Heart left ventricle (tissue), 16 donors: ENCODE data around the gene KIAA2012. TPM values are rescaled to one million over a fixed set of nuclear protein-coding genes. Genes with fewer than 3 reads are reported as not detected.

Experiments used
- ATAC-seq, 4 donors: fragments of 200-7000 bp; cut with Tn5 transposase; one replicate each; pipeline ENCODE4 v1.9.1; 2020 to 2022; ENCODE audit warnings: moderate library complexity in 4 of 4, mild to moderate bottlenecking in 3 of 4, moderate number of reproducible peaks in 1 of 4
- DNase-seq, 5 donors: peaks; one replicate each; pipeline ENCODE4 v3.0.0-alpha.2; 2020
- H3K27ac ChIP-seq, 12 donors: fragments of 200-600 bp; sonication (generic) in 4 of 12; one replicate each; pipeline versions ENCODE4 v1.5.0 to v1.8.0; 2016 to 2022; ENCODE audit warnings: mild to moderate bottlenecking in 2 of 12
- H3K27me3 ChIP-seq, 9 donors: fragments of 200-600 bp; sonication (generic) in 2 of 9; one replicate each; pipeline versions ENCODE4 v1.5.1 to v1.8.0; 2016 to 2022; ENCODE audit warnings: mild to moderate bottlenecking in 3 of 9
- H3K36me3 ChIP-seq, 9 donors: fragments of 200-600 bp; sonication (generic) in 2 of 9; one replicate each; pipeline versions ENCODE4 v1.5.0 to v1.8.0; 2018 to 2022; ENCODE audit warnings: mild to moderate bottlenecking in 2 of 9
- H3K4me1 ChIP-seq, 12 donors: fragments of 200-600 bp; sonication (generic) in 4 of 12; one replicate each; pipeline versions ENCODE4 v1.5.0 to v1.8.0; 2016 to 2022; ENCODE audit warnings: mild to moderate bottlenecking in 3 of 12
- H3K4me3 ChIP-seq, 12 donors: fragments of 200-600 bp; sonication (generic) in 4 of 12; one replicate each; pipeline versions ENCODE4 v1.5.0 to v1.8.0; 2017 to 2022; ENCODE audit warnings: mild to moderate bottlenecking in 9 of 12, moderate library complexity in 4 of 12
- H3K9me3 ChIP-seq, 12 donors: fragments of 200-600 bp; sonication (generic) in 4 of 12; one replicate each; pipeline versions ENCODE4 v1.5.0 to v1.8.0; 2016 to 2022; ENCODE audit warnings: mild to moderate bottlenecking in 1 of 12
- POLR2A ChIP-seq, 2 donors: fragments of 450-650 bp; IDR thresholded peaks; one replicate each; pipeline ENCODE4 v1.6.1; 2017; ENCODE audit warnings: antibody characterized with exemption in 2 of 2, mild to moderate bottlenecking in 2 of 2, moderate library complexity in 2 of 2
- WGBS, 4 donors: extraction: QIAGEN DNeasy Blood & Tissue Kit in 2 of 4; methylation state at CpG; one replicate each; pipeline versions ENCODE4 v1.1.5 to v1.1.7; 2013 to 2018; 5-methylcytosine and 5-hydroxymethylcytosine counted together
- intact Hi-C, 10 donors: fragments of 100-400 bp; cut with DNase I; formaldehyde crosslinking; loops; one replicate each; pipeline versions ENCODE4 v1.11.1 to v1.14.2; 2022
- polyA plus RNA-seq, 2 donors: library from polyadenylated mRNA; stranded (reverse); fragments of 200-250 nt; gene quantifications; one replicate each; pipeline ENCODE4 v1.2.3, GENCODE V29; 2013
- total RNA-seq, 9 donors: library from RNA; depleted of rRNA in 2 of 9; stranded (reverse); fragments of >200 nt in 2 of 9; fragmentation: NEBNext Ultra II Directional in 3 of 9; extraction: Animal tissue kit (Norgen Biotek cat#: 25700) in 3 of 9; gene quantifications; one replicate each; pipeline versions ENCODE4 v1.1.0 to v1.2.4, GENCODE V29; 2016 to 2023
- TF ChIP-seq, protein P1 (sequence below), 12 donors: fragments of 200-600 bp; sonication (generic) in 4 of 12; IDR thresholded peaks; one replicate each; pipeline versions ENCODE4 v1.5.0 to v1.8.0; 2018 to 2022; ENCODE audit warnings: antibody characterized with exemption in 12 of 12, mild to moderate bottlenecking in 5 of 12
- donor health status: ischemic (EF 13 %, LVEDD 7.1; RV severe dilation, severe dysfunction).
- donor health status: healthy with polysubstance abuse.
- donor health status: DM: no; HTN: yes; CAD: no.
- donor health status: DM: no; HTN: no; CAD: no.
- donor health status: ischemic (EF 25% LVEDD 6.9; RV normal size, moderate dysfunction).
- donor health status: ischemic (EF 25% LVEDD 5.7; RV mildly dilated, moderate dysfunction).
- donor health status: healthy.
- donor health status: DM: yes; HTN: yes; CAD: no.
- donor health status: ischemic (EF 35%, LVEDD 5.7; RV mildly dilated, moderate dysfunction).
- donor health status: nonischemic (EF 11% LVEDD 7.7; RV severe dilation, severe dysfunction).
- donor health status: DM: yes; HTN: yes; CAD: no.
- donor health status: PGD.
- donor health status: ischemic (EF 29% LVEDD 5.4; RV normal size, mild dysfunction).
- donor health status: nonischemic (EF 23%, LVEDD 6.1; RV moderate dilation, normal function).

Gene KIAA2012
- total and polyA plus RNA-seq, 11 donors, result 0.08 TPM; not detected in 10

DNA sequence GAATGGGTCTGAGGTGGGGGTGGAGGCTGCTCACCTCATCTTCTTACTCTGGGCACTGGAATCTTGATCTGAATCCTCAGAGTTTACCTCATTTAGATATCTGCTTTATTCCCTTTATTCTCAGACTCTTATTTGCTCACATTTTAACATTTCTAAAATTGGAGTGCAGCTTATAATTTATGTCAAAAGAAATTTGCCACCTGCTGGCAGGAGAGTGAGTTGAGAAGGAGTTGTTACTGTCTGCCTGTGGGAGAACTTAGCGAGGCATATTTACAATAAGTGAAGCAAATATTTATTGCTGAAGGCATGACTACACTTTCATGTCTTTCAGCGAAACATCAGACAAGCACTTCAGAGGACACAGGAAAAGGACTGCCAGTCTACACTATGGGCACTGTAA lies 16.4 kb upstream of the KIAA2012 start:
- Histone ChIP-seq H3K36me3 (no peaks in the 10 kb centered on the region), H3K27ac (no peak overlapping the region), H3K4me1 (peaks cover 0 to 10% (median 0%) of the 10 kb centered on the region in 12 donors), H3K27me3 (peaks cover 0 to 13% (median 0%) of the 10 kb centered on the region in 9 donors), H3K4me3 (no peak overlapping the region), H3K9me3 (no peaks in the 10 kb centered on the region)
- ATAC-seq (no peak), DNase-seq (no peak)
- intact Hi-C loops, result loop anchor here in 4 of 10 donors (5.0 to 10.0 kb wide), 3 partner anchors 192 to 259 kb away; no protein-coding TSS in a partner anchor
- WGBS, 4 donors, result 52 to 66% (median 60%) methylated on average over 2 of the region's 2 CpGs
- TF ChIP-seq, protein P1, sequence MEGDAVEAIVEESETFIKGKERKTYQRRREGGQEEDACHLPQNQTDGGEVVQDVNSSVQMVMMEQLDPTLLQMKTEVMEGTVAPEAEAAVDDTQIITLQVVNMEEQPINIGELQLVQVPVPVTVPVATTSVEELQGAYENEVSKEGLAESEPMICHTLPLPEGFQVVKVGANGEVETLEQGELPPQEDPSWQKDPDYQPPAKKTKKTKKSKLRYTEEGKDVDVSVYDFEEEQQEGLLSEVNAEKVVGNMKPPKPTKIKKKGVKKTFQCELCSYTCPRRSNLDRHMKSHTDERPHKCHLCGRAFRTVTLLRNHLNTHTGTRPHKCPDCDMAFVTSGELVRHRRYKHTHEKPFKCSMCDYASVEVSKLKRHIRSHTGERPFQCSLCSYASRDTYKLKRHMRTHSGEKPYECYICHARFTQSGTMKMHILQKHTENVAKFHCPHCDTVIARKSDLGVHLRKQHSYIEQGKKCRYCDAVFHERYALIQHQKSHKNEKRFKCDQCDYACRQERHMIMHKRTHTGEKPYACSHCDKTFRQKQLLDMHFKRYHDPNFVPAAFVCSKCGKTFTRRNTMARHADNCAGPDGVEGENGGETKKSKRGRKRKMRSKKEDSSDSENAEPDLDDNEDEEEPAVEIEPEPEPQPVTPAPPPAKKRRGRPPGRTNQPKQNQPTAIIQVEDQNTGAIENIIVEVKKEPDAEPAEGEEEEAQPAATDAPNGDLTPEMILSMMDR (IDR thresholded peaks at IDR 0.05), result peak in 8 of 12 donors; percentile 11 to 39 (median 28)
- TF ChIP-seq POLR2A (IDR thresholded peaks at IDR 0.05), result no peak

DNA sequence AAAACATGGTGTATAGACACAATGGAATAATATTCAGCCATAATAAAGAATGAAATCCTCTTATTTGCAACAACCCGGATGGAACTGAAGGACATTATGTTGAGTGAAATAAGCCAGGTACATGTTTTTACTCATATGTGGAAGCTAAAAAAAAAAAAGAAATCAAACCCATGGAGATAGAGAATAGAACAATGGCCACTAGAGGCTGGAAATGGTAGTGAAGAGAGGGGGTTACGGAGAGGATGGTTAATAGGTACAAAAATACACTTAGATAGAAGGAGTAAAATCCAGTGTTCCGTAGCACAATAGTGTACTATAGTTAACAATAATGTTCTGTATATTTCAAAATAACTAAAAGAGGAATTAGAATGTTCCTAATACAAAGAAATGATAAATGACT lies 12.8 kb upstream of the KIAA2012 start:
- 77 to 84% (median 81%) methylated on average over 3 of the region's 3 CpGs for WGBS, 4 donors
- H3K4me1 ChIP-seq, result peaks cover 0 to 12% (median 5%) of the 10 kb centered on the region in 12 donors
- H3K27ac ChIP-seq, result no peak overlapping the region
- no peaks in the 10 kb centered on the region for H3K9me3 ChIP-seq
- no peak overlapping the region for H3K4me3 ChIP-seq
- DNase-seq, result no peak
- peaks cover 0 to 13% (median 0%) of the 10 kb centered on the region in 9 donors for H3K27me3 ChIP-seq
- TF ChIP-seq POLR2A (IDR thresholded peaks at IDR 0.05), result no peak
- TF ChIP-seq, protein P1 (IDR thresholded peaks at IDR 0.05), result peak in 6 of 12 donors; percentile 11 to 28 (median 17)
- intact Hi-C loops, result loop anchor here in 2 of 10 donors (10.0 kb wide), 2 partner anchors 95 to 205 kb away; no protein-coding TSS in a partner anchor
- ATAC-seq, result no peak
- H3K36me3 ChIP-seq, result no peaks in the 10 kb centered on the region

DNA sequence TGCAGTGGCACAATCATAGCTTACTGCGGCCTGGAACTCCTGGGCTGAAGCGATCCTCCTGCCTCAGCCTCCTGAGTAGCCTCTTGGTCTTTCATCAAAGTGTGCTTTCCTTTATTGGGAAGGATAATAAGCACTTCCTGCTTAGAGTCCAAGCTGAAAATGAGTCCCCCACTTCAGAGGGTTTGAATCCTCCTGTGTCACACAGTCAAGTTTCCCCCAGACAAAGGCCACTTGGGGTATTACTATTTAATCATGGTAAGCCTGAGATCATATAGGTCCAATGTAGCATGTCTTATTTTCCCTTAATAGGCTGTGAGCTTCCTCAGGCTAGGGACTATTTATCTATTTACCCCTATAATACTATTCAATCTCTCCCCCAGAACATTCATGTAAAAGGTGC lies 11.4 kb upstream of the KIAA2012 start:
- no peaks in the 10 kb centered on the region for H3K36me3 ChIP-seq
- WGBS, 4 donors, result 97 to 98% (median 97%) methylated on average over 2 of the region's 2 CpGs
- H3K4me1 ChIP-seq, result peaks cover 0 to 12% (median 5%) of the 10 kb centered on the region in 12 donors
- DNase-seq (no peak), ATAC-seq (no peak)
- no peak overlapping the region for H3K4me3 ChIP-seq
- H3K27me3 ChIP-seq, result peaks cover 0 to 5% (median 0%) of the 10 kb centered on the region in 9 donors
- TF ChIP-seq, protein P1 (IDR thresholded peaks at IDR 0.05), result no peak
- TF ChIP-seq POLR2A (IDR thresholded peaks at IDR 0.05), result no peak
- intact Hi-C loops, result loop anchor here in 2 of 10 donors (10.0 kb wide), 2 partner anchors 93 to 207 kb away; no protein-coding TSS in a partner anchor
- no peaks in the 10 kb centered on the region for H3K9me3 ChIP-seq
- H3K27ac ChIP-seq, result no peak overlapping the region

DNA sequence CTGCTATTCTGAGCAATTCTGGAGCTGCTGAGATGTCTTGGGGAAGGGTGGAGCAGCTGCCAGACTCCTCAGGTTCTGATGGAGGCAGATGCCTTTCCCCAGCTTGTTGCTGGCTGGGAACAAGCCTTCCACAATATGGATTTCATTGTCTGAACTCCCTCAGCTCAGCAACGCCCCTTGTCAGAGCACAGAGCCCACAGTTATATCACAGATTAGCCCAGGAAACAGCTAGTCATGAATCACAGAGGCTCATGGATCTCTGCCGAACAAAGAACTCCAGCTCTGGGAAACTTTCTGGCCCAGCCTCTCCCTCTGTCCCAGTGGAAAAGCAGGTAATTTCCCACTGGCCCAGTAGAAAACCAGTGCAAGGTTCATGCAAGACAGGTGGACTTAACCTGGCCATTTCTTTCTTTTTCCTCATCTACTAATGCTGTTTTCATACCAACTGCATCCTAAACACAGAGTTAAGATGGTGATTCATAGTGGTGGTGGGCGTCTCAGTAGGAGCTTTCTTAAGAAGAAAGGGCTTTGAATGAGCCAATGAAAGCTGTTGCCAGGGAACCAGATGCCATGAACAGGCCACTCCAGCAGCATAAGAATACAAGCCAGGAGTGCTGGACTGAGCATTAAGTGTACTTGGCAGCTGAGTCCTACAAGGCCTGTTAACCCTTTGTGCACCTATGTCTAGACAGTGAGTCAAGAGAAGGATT lies 8.7 kb upstream of the KIAA2012 start:
- Histone ChIP-seq H3K27me3 (no peaks in the 10 kb centered on the region), H3K4me3 (no peak overlapping the region), H3K36me3 (no peaks in the 10 kb centered on the region), H3K9me3 (no peaks in the 10 kb centered on the region), H3K27ac (peak overlapping the region in 3 of 12 donors; percentile 5 to 40 (median 28)), H3K4me1 (peaks cover 0 to 12% (median 5%) of the 10 kb centered on the region in 12 donors)
- TF ChIP-seq, protein P1 (IDR thresholded peaks at IDR 0.05), result no peak
- TF ChIP-seq POLR2A (IDR thresholded peaks at IDR 0.05), result no peak
- intact Hi-C loops, result loop anchor here in 2 of 10 donors (10.0 kb wide), 2 partner anchors 90 to 210 kb away; no protein-coding TSS in a partner anchor
- 17 to 31% (median 24%) methylated on average over 3 of the region's 3 CpGs for WGBS, 4 donors
- peak in 3 of 5 donors; percentile 20 to 52 (median 34) for DNase-seq
- peak; percentile 32 to 92 (median 80) for ATAC-seq
